ENCODE data around the gene MOB2.

MOB2 gene

DNA sequence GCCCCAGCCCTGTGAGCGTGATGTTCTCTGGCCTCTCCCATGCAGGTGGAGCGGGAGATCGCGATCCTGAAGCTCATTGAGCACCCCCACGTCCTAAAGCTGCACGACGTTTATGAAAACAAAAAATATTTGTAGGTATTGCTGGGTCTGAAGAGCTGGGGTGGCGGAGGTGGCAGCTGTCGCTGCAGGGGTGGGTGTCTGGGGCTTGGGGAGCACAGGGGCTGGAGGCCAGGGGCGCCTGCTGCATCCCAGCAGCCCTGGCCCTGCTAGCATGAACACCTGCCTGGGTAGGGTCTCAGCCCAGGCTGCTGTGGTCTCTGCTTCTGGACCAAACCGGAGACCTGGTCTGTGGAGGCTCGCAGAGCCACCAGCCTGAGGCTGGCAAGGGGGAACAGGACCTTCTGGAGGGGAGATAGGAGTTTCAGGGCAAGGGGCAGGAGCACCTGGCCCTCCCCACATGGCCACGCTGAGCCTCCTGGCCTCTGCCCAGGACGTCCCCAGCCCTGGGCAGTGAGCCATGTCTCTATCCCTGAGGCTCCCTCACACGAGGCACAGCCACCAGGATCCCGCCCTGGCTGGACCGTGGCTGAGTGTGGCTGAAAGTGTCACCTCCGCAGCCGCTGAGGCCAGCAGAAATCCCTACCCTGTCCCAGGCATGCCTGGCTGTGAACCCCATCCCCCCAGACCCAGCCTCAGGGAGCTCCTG, 48.2 kb downstream of the MOB2 start:
- H3K79me2 ChIP-seq (ENCODE audit: control insufficient read depth, insufficient read depth, low read length, poor library complexity): no peaks in the 10 kb centered on the region
- no peak overlapping the region for H3K4me3 ChIP-seq (ENCODE audit: low read depth, low read length)
- H2BK120ac ChIP-seq (ENCODE audit: insufficient read depth, low read length, poor library complexity): no peak overlapping the region
- H3K4me2 ChIP-seq (ENCODE audit: low read length): no peak overlapping the region
- no peaks in the 10 kb centered on the region for H3K27me3 ChIP-seq (ENCODE audit: insufficient read depth, low read length)
- H3K9ac ChIP-seq (ENCODE audit: low read length): no peak overlapping the region
- H4K12ac ChIP-seq (ENCODE audit: low read depth, low read length): no peak overlapping the region
- H2AK5ac ChIP-seq (ENCODE audit: low read length): no peak overlapping the region
- no peak overlapping the region for H2BK12ac ChIP-seq (ENCODE audit: low read length)
- no peak overlapping the region for H3K18ac ChIP-seq (ENCODE audit: low read length)
- H3K36me3 ChIP-seq (ENCODE audit: control insufficient read depth in 1 of 2, insufficient read depth in 2 of 2, low read length in 2 of 2): no peaks in the 10 kb centered on the region
- DNase-seq: no peak
- no CpG with 5 or more reads among the region's 19 CpGs for WGBS (ENCODE audit: extremely low coverage, insufficient coverage, insufficient read length)
- no peak overlapping the region for H3K27ac ChIP-seq (ENCODE audit: low read depth, low read length)
- H3K23ac ChIP-seq (ENCODE audit: low read length): no peak overlapping the region
- no peak overlapping the region for H3K4ac ChIP-seq (ENCODE audit: low read depth, low read length)
- no peaks in the 10 kb centered on the region for H3K9me3 ChIP-seq (ENCODE audit: insufficient read depth, low read depth, low read length)
- no peak overlapping the region for H3K14ac ChIP-seq (ENCODE audit: low read length)
- H3K79me1 ChIP-seq (ENCODE audit: low read length): no peaks in the 10 kb centered on the region
- H4K8ac ChIP-seq (ENCODE audit: low read depth, low read length): no peak overlapping the region
- no peak overlapping the region for H2AFZ ChIP-seq (ENCODE audit: insufficient read depth, low read length, poor library complexity)
- peaks cover 0 to 3% of the 10 kb centered on the region in 2 experiments for H3K4me1 ChIP-seq (ENCODE audit: control insufficient read depth in 1 of 2, insufficient read depth in 2 of 2, low read length in 2 of 2)
- H2BK5ac ChIP-seq (ENCODE audit: low read depth, low read length, poor library complexity): no peak overlapping the region
- no peak overlapping the region for H4K91ac ChIP-seq (ENCODE audit: low read depth, low read length)

DNA sequence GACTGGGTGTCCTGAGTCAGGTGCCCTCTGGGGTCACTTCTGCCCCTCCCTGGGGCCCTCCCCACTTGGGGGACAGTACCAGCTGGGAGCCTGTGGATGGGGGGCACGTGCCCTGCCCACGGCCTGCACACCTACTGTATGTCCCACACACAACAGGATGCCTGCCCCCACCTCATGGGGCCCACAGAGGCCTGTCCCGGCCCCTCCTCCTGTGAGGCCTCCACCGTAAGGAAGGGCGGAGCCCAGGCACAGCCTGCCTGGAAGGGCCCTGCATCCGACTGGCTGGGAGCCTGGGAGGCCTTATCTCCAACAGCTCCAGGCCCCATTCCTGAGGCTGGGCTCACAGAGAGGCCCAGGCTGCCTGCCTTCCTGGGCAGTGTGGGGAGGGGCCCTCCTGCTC, 49.1 kb downstream of the MOB2 start:
- no peaks in the 10 kb centered on the region for H3K79me2 ChIP-seq (ENCODE audit: control insufficient read depth, insufficient read depth, low read length, poor library complexity)
- no peak overlapping the region for H2AFZ ChIP-seq (ENCODE audit: insufficient read depth, low read length, poor library complexity)
- no peak overlapping the region for H3K27ac ChIP-seq (ENCODE audit: low read depth, low read length)
- no peak for DNase-seq
- H2BK120ac ChIP-seq (ENCODE audit: insufficient read depth, low read length, poor library complexity): no peak overlapping the region
- H3K4me2 ChIP-seq (ENCODE audit: low read length): no peak overlapping the region
- H2AK5ac ChIP-seq (ENCODE audit: low read length): no peak overlapping the region
- H3K36me3 ChIP-seq (ENCODE audit: control insufficient read depth in 1 of 2, insufficient read depth in 2 of 2, low read length in 2 of 2): no peaks in the 10 kb centered on the region
- no peak overlapping the region for H4K12ac ChIP-seq (ENCODE audit: low read depth, low read length)
- H3K14ac ChIP-seq (ENCODE audit: low read length): no peak overlapping the region
- H3K18ac ChIP-seq (ENCODE audit: low read length): no peak overlapping the region
- no peak overlapping the region for H2BK12ac ChIP-seq (ENCODE audit: low read length)
- H3K23ac ChIP-seq (ENCODE audit: low read length): no peak overlapping the region
- H3K79me1 ChIP-seq (ENCODE audit: low read length): no peaks in the 10 kb centered on the region
- H3K4me3 ChIP-seq (ENCODE audit: low read depth, low read length): no peak overlapping the region
- no peaks in the 10 kb centered on the region for H3K9me3 ChIP-seq (ENCODE audit: insufficient read depth, low read depth, low read length)
- H3K4ac ChIP-seq (ENCODE audit: low read depth, low read length): no peak overlapping the region
- H3K27me3 ChIP-seq (ENCODE audit: insufficient read depth, low read length): no peaks in the 10 kb centered on the region
- H2BK5ac ChIP-seq (ENCODE audit: low read depth, low read length, poor library complexity): no peak overlapping the region
- H4K8ac ChIP-seq (ENCODE audit: low read depth, low read length): no peak overlapping the region
- H3K4me1 ChIP-seq (ENCODE audit: control insufficient read depth in 1 of 2, insufficient read depth in 2 of 2, low read length in 2 of 2): peaks cover 0 to 3% of the 10 kb centered on the region in 2 experiments
- no peak overlapping the region for H4K91ac ChIP-seq (ENCODE audit: low read depth, low read length)
- H3K9ac ChIP-seq (ENCODE audit: low read length): no peak overlapping the region
- WGBS (ENCODE audit: extremely low coverage, insufficient coverage, insufficient read length): no CpG with 5 or more reads among the region's 6 CpGs

DNA sequence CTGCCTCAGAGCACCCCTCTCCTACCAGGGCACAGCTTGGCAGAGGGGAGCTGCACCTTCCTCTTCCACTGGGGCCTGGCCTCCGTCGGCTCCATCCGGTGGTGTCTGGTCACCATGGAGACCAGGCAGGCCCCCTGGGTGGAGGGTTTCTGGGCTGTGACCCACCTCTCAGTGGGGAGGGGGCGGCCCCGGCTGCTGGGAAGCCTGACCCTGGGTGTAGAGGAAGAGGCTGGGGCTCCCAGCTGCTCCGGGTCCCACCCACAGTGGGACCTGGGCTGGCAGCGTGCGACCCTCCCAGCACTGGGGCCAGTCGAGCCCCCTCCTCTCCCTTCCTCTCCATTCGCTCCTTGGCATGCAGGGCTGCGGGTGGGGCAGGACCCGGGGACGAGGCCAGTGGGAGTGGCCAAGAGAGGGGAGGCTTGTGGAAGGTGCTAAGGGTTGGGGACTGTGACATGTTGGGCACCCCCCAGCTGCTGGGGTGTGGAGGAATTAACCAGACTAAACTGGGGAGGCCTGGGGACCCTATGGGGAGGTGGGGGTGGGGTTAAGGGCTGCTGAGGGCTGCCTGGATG, 50.0 kb downstream of the MOB2 start:
- H3K4me2 ChIP-seq (ENCODE audit: low read length): no peak overlapping the region
- no peaks in the 10 kb centered on the region for H3K79me1 ChIP-seq (ENCODE audit: low read length)
- H3K9ac ChIP-seq (ENCODE audit: low read length): no peak overlapping the region
- no peak for DNase-seq
- H4K8ac ChIP-seq (ENCODE audit: low read depth, low read length): no peak overlapping the region
- H3K27ac ChIP-seq (ENCODE audit: low read depth, low read length): no peak overlapping the region
- H3K9me3 ChIP-seq (ENCODE audit: insufficient read depth, low read depth, low read length): no peaks in the 10 kb centered on the region
- H3K27me3 ChIP-seq (ENCODE audit: insufficient read depth, low read length): no peaks in the 10 kb centered on the region
- H3K14ac ChIP-seq (ENCODE audit: low read length): no peak overlapping the region
- peaks cover 0 to 3% of the 10 kb centered on the region in 2 experiments for H3K4me1 ChIP-seq (ENCODE audit: control insufficient read depth in 1 of 2, insufficient read depth in 2 of 2, low read length in 2 of 2)
- no peak overlapping the region for H3K23ac ChIP-seq (ENCODE audit: low read length)
- H2AK5ac ChIP-seq (ENCODE audit: low read length): no peak overlapping the region
- H4K12ac ChIP-seq (ENCODE audit: low read depth, low read length): no peak overlapping the region
- H4K91ac ChIP-seq (ENCODE audit: low read depth, low read length): no peak overlapping the region
- no peak overlapping the region for H2BK5ac ChIP-seq (ENCODE audit: low read depth, low read length, poor library complexity)
- H2BK120ac ChIP-seq (ENCODE audit: insufficient read depth, low read length, poor library complexity): no peak overlapping the region
- H3K79me2 ChIP-seq (ENCODE audit: control insufficient read depth, insufficient read depth, low read length, poor library complexity): no peaks in the 10 kb centered on the region
- no peak overlapping the region for H2BK12ac ChIP-seq (ENCODE audit: low read length)
- H3K4ac ChIP-seq (ENCODE audit: low read depth, low read length): no peak overlapping the region
- no peak overlapping the region for H2AFZ ChIP-seq (ENCODE audit: insufficient read depth, low read length, poor library complexity)
- H3K4me3 ChIP-seq (ENCODE audit: low read depth, low read length): no peak overlapping the region
- H3K36me3 ChIP-seq (ENCODE audit: control insufficient read depth in 1 of 2, insufficient read depth in 2 of 2, low read length in 2 of 2): no peaks in the 10 kb centered on the region
- no peak overlapping the region for H3K18ac ChIP-seq (ENCODE audit: low read length)
- no CpG with 5 or more reads among the region's 13 CpGs for WGBS (ENCODE audit: extremely low coverage, insufficient coverage, insufficient read length)

DNA sequence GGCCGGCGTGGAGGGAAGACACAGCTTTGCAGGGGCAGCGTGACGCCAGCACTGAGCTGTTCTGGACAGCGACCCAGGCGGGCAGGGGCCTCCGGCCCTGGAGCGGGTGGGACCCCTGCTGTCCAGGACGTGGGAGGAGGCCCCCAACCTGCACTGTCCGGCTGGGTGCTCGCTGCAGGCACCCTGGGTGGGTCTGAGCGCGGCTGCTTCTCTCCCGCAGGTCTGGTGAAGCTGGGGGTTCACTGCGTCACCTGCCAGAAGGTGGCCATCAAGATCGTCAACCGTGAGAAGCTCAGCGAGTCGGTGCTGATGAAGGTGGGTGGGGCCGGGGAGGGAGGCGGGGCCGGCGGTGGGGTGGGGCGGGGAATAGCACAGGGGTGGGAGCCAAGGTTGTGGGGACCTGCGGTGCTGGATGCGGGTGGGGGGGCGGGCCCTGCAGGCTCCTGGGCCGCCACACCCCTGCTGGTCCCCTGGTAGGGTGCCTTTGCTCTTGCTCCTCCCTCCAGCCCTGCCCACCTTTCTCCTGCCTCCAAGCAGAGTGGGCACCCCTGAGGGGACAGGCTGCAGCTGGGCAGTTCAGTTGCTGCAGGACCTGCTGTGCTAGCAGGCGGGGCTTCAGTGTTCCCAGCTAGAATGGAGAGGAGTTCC, 50.6 kb downstream of the MOB2 start:
- Histone ChIP-seq H3K23ac (ENCODE audit: low read length) (no peak overlapping the region), H4K12ac (ENCODE audit: low read depth, low read length) (no peak overlapping the region), H3K36me3 (ENCODE audit: control insufficient read depth in 1 of 2, insufficient read depth in 2 of 2, low read length in 2 of 2) (no peaks in the 10 kb centered on the region), H3K4me1 (ENCODE audit: control insufficient read depth in 1 of 2, insufficient read depth in 2 of 2, low read length in 2 of 2) (peaks cover 0 to 3% of the 10 kb centered on the region in 2 experiments), H2BK120ac (ENCODE audit: insufficient read depth, low read length, poor library complexity) (no peak overlapping the region), H4K8ac (ENCODE audit: low read depth, low read length) (no peak overlapping the region), H3K4me2 (ENCODE audit: low read length) (no peak overlapping the region), H3K14ac (ENCODE audit: low read length) (no peak overlapping the region), H3K9ac (ENCODE audit: low read length) (no peak overlapping the region), H3K9me3 (ENCODE audit: insufficient read depth, low read depth, low read length) (no peaks in the 10 kb centered on the region), H2BK12ac (ENCODE audit: low read length) (no peak overlapping the region), H2BK5ac (ENCODE audit: low read depth, low read length, poor library complexity) (no peak overlapping the region), H4K91ac (ENCODE audit: low read depth, low read length) (no peak overlapping the region), H3K79me1 (ENCODE audit: low read length) (no peaks in the 10 kb centered on the region), H2AK5ac (ENCODE audit: low read length) (no peak overlapping the region), H3K18ac (ENCODE audit: low read length) (no peak overlapping the region), H3K4ac (ENCODE audit: low read depth, low read length) (no peak overlapping the region), H3K27me3 (ENCODE audit: insufficient read depth, low read length) (no peaks in the 10 kb centered on the region), H3K79me2 (ENCODE audit: control insufficient read depth, insufficient read depth, low read length, poor library complexity) (no peaks in the 10 kb centered on the region), H2AFZ (ENCODE audit: insufficient read depth, low read length, poor library complexity) (no peak overlapping the region), H3K4me3 (ENCODE audit: low read depth, low read length) (no peak overlapping the region), H3K27ac (ENCODE audit: low read depth, low read length) (no peak overlapping the region)
- DNase-seq: no peak
- WGBS (ENCODE audit: extremely low coverage, insufficient coverage, insufficient read length): no CpG with 5 or more reads among the region's 29 CpGs
